Inferior parietal cortex (tissue), 1 donor: Measurements from ENCODE around the gene ATG2B.

ENCODE experiments used
- DNase-seq: peaks from one replicate; pipeline ENCODE4 v3.0.0-alpha.2; 2016; ENCODE audit errors: extremely low spot score

ATG2B gene

GRCh38 chr14:96362965-96363750 is at the start of gene ATG2B, which contains the start of gene GSKIP:
TSS of gene ATG2B (minus strand) at chr14:96363341. CDS start at chr14:96362976, 365 bp downstream.
TSS of gene GSKIP (plus strand) at chr14:96363526. CDS start at chr14:96382248, 18,722 bp downstream.
- DNase-seq: peak; percentile 94

GRCh38 chr14:96410119-96410518 is 47.0 kb upstream of the ATG2B start:
- DNase-seq: no peak

- DNase-seq: no peak
Measured at GRCh38 chr14:96409701-96410100, 46.6 kb upstream of the ATG2B start.

- no peak for DNase-seq
Measured at GRCh38 chr14:96408608-96409007, 45.5 kb upstream of the ATG2B start.

- DNase-seq: no peak
Measured at GRCh38 chr14:96407935-96408570, 44.9 kb upstream of the ATG2B start.

- DNase-seq: no peak
Measured at GRCh38 chr14:96405677-96406076, 42.5 kb upstream of the ATG2B start.

GRCh38 chr14:96403409-96403808 is 40.3 kb upstream of the ATG2B start:
- no peak for DNase-seq

- DNase-seq: peak; percentile 69
Measured at GRCh38 chr14:96400495-96400894, 37.4 kb upstream of the ATG2B start.

- DNase-seq: no peak
Measured at GRCh38 chr14:96399405-96399804, 36.3 kb upstream of the ATG2B start.

- no peak for DNase-seq
Measured at GRCh38 chr14:96398921-96399320, 35.8 kb upstream of the ATG2B start.

- DNase-seq: no peak
Measured at GRCh38 chr14:96398432-96398831, 35.3 kb upstream of the ATG2B start.

- no peak for DNase-seq
Measured at GRCh38 chr14:96394047-96394815, 31.1 kb upstream of the ATG2B start.

GRCh38 chr14:96393071-96393691 is 30.0 kb upstream of the ATG2B start:
- no peak for DNase-seq

GRCh38 chr14:96391293-96392118 is 28.4 kb upstream of the ATG2B start:
- peak; percentile 80 for DNase-seq

- no peak for DNase-seq
Measured at GRCh38 chr14:96390965-96391292, 27.8 kb upstream of the ATG2B start.

GRCh38 chr14:96385385-96385784 is 22.2 kb upstream of the ATG2B start:
- DNase-seq: no peak

GRCh38 chr14:96384740-96385139 is 21.6 kb upstream of the ATG2B start:
- DNase-seq: no peak

GRCh38 chr14:96384053-96384452 is 20.9 kb upstream of the ATG2B start:
- no peak for DNase-seq

- DNase-seq: no peak
Measured at GRCh38 chr14:96383445-96383844, 20.3 kb upstream of the ATG2B start.

- DNase-seq: no peak
Measured at GRCh38 chr14:96380735-96381134, 17.6 kb upstream of the ATG2B start.

GRCh38 chr14:96376093-96376492 is 13.0 kb upstream of the ATG2B start:
- no peak for DNase-seq
